Measurements from ENCODE around the gene CEP126. TPM values are rescaled to one million over a fixed set of nuclear protein-coding genes. Genes with fewer than 3 reads are reported as not detected.
A peak's percentile ranks its signal among the peaks of the same experiment; 100 is the strongest.

The CEP126 gene
- not detected for polyA plus RNA-seq (2012; ENCODE audit: insufficient read length, low read depth)

- TF ChIP-seq SIN3A (IDR thresholded peaks at IDR 0.05; ENCODE audit: borderline replicate concordance, insufficient read depth, low read length) = peak; percentile 7; the same call in 1 of the 2 replicates
- no peak for TF ChIP-seq TAF1 (IDR thresholded peaks at IDR 0.05; ENCODE audit: borderline replicate concordance, insufficient read depth, low read length)
- peak; percentile 88 for TF ChIP-seq FOXP2 (optimal IDR thresholded peaks at IDR 0.05; ENCODE audit: borderline replicate concordance, extremely low read depth, extremely low read length, insufficient read depth)
- TF ChIP-seq REST (IDR thresholded peaks at IDR 0.05; ENCODE audit: insufficient read depth in 1 of 2, low read depth in 2 of 2, low read length in 2 of 2) = no peak
Measured at GRCh38 chr11:101914738-101915426, at the start of gene CEP126. Gene CEP126, plus strand, starts transcription at chr11:101915010. Its CDS starts 275 bp downstream, at chr11:101915285.

GRCh38 chr11:101866619-101867491, 48.0 kb upstream of the CEP126 start:
- no peak for TF ChIP-seq SIN3A (IDR thresholded peaks at IDR 0.05; ENCODE audit: borderline replicate concordance, insufficient read depth, low read length)
- no peak for TF ChIP-seq POLR2AphosphoS5 (IDR thresholded peaks at IDR 0.05; ENCODE audit: low read depth, low read length)
- no peak for TF ChIP-seq REST (IDR thresholded peaks at IDR 0.05; ENCODE audit: insufficient read depth in 1 of 2, low read depth in 2 of 2, low read length in 2 of 2)
- no peak for TF ChIP-seq FOXP2 (optimal IDR thresholded peaks at IDR 0.05; ENCODE audit: borderline replicate concordance, extremely low read depth, extremely low read length, insufficient read depth)
- TF ChIP-seq TAF1 (IDR thresholded peaks at IDR 0.05; ENCODE audit: borderline replicate concordance, insufficient read depth, low read length) = no peak

GRCh38 chr11:101867951-101868350, 46.9 kb upstream of the CEP126 start:
- TF ChIP-seq POLR2AphosphoS5 (IDR thresholded peaks at IDR 0.05; ENCODE audit: low read depth, low read length) = no peak
- no peak for TF ChIP-seq FOXP2 (optimal IDR thresholded peaks at IDR 0.05; ENCODE audit: borderline replicate concordance, extremely low read depth, extremely low read length, insufficient read depth)
- TF ChIP-seq REST (IDR thresholded peaks at IDR 0.05; ENCODE audit: insufficient read depth in 1 of 2, low read depth in 2 of 2, low read length in 2 of 2) = no peak
- no peak for TF ChIP-seq SIN3A (IDR thresholded peaks at IDR 0.05; ENCODE audit: borderline replicate concordance, insufficient read depth, low read length)
- no peak for TF ChIP-seq TAF1 (IDR thresholded peaks at IDR 0.05; ENCODE audit: borderline replicate concordance, insufficient read depth, low read length)

- TF ChIP-seq FOXP2 (optimal IDR thresholded peaks at IDR 0.05; ENCODE audit: borderline replicate concordance, extremely low read depth, extremely low read length, insufficient read depth) = no peak
- TF ChIP-seq POLR2AphosphoS5 (IDR thresholded peaks at IDR 0.05; ENCODE audit: low read depth, low read length) = no peak
- TF ChIP-seq REST (IDR thresholded peaks at IDR 0.05; ENCODE audit: insufficient read depth in 1 of 2, low read depth in 2 of 2, low read length in 2 of 2) = no peak
- TF ChIP-seq TAF1 (IDR thresholded peaks at IDR 0.05; ENCODE audit: borderline replicate concordance, insufficient read depth, low read length) = no peak
- TF ChIP-seq SIN3A (IDR thresholded peaks at IDR 0.05; ENCODE audit: borderline replicate concordance, insufficient read depth, low read length) = no peak
Measured at GRCh38 chr11:101870510-101870909, 44.3 kb upstream of the CEP126 start.
